Activated gamma-delta T cell (primary cell): ENCODE results near the gene TMEM80.
"Not testable (repeated sequence)": the region's sequence is repeated elsewhere in the genome, so short reads cannot be mapped to it uniquely, and the experiment has no call there.

ENCODE experiments used
- DNase-seq: peaks from one replicate; lab custom pipeline; 2025; lab: John Stamatoyannopoulos, UW

Gene TMEM80

GRCh38 chr11:679271-680207 lies 16.1 kb upstream of the TMEM80 start:
- no peak for DNase-seq

GRCh38 chr11:680476-680875 lies 15.1 kb upstream of the TMEM80 start:
- no peak for DNase-seq

- DNase-seq = no peak
Measured at GRCh38 chr11:680970-681369, 14.6 kb upstream of the TMEM80 start.

- no peak for DNase-seq
Measured at GRCh38 chr11:686451-687243, 9.0 kb upstream of the TMEM80 start.

- no peak for DNase-seq
Measured at GRCh38 chr11:687751-688150, 7.9 kb upstream of the TMEM80 start.

GRCh38 chr11:688681-689080 lies 6.9 kb upstream of the TMEM80 start:
- DNase-seq = no peak

GRCh38 chr11:689625-690024 lies 6.0 kb upstream of the TMEM80 start:
- no peak for DNase-seq

- DNase-seq = not testable (repeated sequence)
Measured at GRCh38 chr11:690244-690643, 5.4 kb upstream of the TMEM80 start.

GRCh38 chr11:690738-691633 lies 4.6 kb upstream of the TMEM80 start:
- DNase-seq = no peak

- DNase-seq = no peak
Measured at GRCh38 chr11:691710-692590, 3.7 kb upstream of the TMEM80 start.

- no peak for DNase-seq
Measured at GRCh38 chr11:692824-693414, 2.7 kb upstream of the TMEM80 start.

- no peak for DNase-seq
Measured at GRCh38 chr11:693415-693831, 2.2 kb upstream of the TMEM80 start.

- no peak for DNase-seq
Measured at GRCh38 chr11:693887-694562, 1.6 kb upstream of the TMEM80 start.

- peak; percentile 99 for DNase-seq
Measured at GRCh38 chr11:694563-695287, 891 bp upstream of the TMEM80 start, which contains the start of gene DEAF1. Gene DEAF1, minus strand, starts transcription at chr11:695222. Its CDS starts 175 bp downstream, at chr11:695047.

- no peak for DNase-seq
Measured at GRCh38 chr11:695288-695537, 403 bp upstream of the TMEM80 start.

GRCh38 chr11:696955-697491 lies 1.4 kb downstream of the TMEM80 start:
- DNase-seq = no peak

GRCh38 chr11:697811-698311 lies 2.2 kb downstream of the TMEM80 start:
- DNase-seq = no peak

GRCh38 chr11:698493-699115 lies 3.0 kb downstream of the TMEM80 start:
- no peak for DNase-seq
